ENCODE results near the gene CRISP1.

GRCh38 chr6:49913636-49914375 is 47.5 kb upstream of the CRISP1 start:
- TF ChIP-seq EZH2 (IDR thresholded peaks at IDR 0.05; ENCODE audit: insufficient read depth, poor library complexity, severe bottlenecking) = no peak
- TF ChIP-seq EZH2phosphoT487 (IDR thresholded peaks at IDR 0.05; ENCODE audit: insufficient read depth, low read depth) = no peak
